ENCODE data around the gene PARP6. TPM values are rescaled to one million over a fixed set of nuclear protein-coding genes. Genes with fewer than 3 reads are reported as not detected.
A peak's percentile ranks its signal among the peaks of the same experiment; 100 is the strongest.

The PARP6 gene
- total RNA-seq, 2 donors from 2014 or later = 21.3 to 39.3 TPM

- no peak overlapping the region for H3K4me3 ChIP-seq
- H3K27me3 ChIP-seq = no peaks in the 10 kb centered on the region
- DNase-seq = no peak
- peaks cover 9% of the 10 kb centered on the region for H3K36me3 ChIP-seq
- intact Hi-C loops (cut with DNase I) = no loop called here
- no peak overlapping the region for H3K9ac ChIP-seq (ENCODE audit: low read depth in 2 of 2, low read length in 2 of 2)
- H3K9me3 ChIP-seq = no peaks in the 10 kb centered on the region
- no peak for TF ChIP-seq CTCF (IDR thresholded peaks at IDR 0.05)
- no peak overlapping the region for H3K27ac ChIP-seq
- no peaks in the 10 kb centered on the region for H3K4me1 ChIP-seq
Observed at GRCh38 chr15:72242775-72243370, 29.5 kb downstream of the PARP6 start.

GRCh38 chr15:72239652-72240051, 32.7 kb downstream of the PARP6 start:
- intact Hi-C loops (cut with DNase I) = no loop called here
- TF ChIP-seq CTCF (IDR thresholded peaks at IDR 0.05) = no peak
- H3K27ac ChIP-seq = no peak overlapping the region

GRCh38 chr15:72238586-72238985, 33.8 kb downstream of the PARP6 start:
- no peak for DNase-seq
- no peak overlapping the region for H3K4me3 ChIP-seq
- intact Hi-C loops (cut with DNase I) = no loop called here
- H3K27me3 ChIP-seq = no peaks in the 10 kb centered on the region
- no peaks in the 10 kb centered on the region for H3K4me1 ChIP-seq
- no peak overlapping the region for H3K27ac ChIP-seq
- H3K9ac ChIP-seq (ENCODE audit: low read depth in 2 of 2, low read length in 2 of 2) = no peak overlapping the region
- TF ChIP-seq CTCF (IDR thresholded peaks at IDR 0.05) = no peak
- H3K9me3 ChIP-seq = no peaks in the 10 kb centered on the region
- H3K36me3 ChIP-seq = peaks cover 9% of the 10 kb centered on the region

More at GRCh38 chr15:72239652-72240051, 32.7 kb downstream of the PARP6 start:
- DNase-seq = no peak
- H3K4me1 ChIP-seq = no peaks in the 10 kb centered on the region
- no peaks in the 10 kb centered on the region for H3K27me3 ChIP-seq
- no peaks in the 10 kb centered on the region for H3K9me3 ChIP-seq
- peaks cover 9% of the 10 kb centered on the region for H3K36me3 ChIP-seq
- H3K4me3 ChIP-seq = no peak overlapping the region
- H3K9ac ChIP-seq (ENCODE audit: low read depth in 2 of 2, low read length in 2 of 2) = no peak overlapping the region

- no peak for DNase-seq
- H3K4me3 ChIP-seq = no peak overlapping the region
- H3K9me3 ChIP-seq = no peaks in the 10 kb centered on the region
- H3K9ac ChIP-seq (ENCODE audit: low read depth in 2 of 2, low read length in 2 of 2) = no peak overlapping the region
- H3K4me1 ChIP-seq = no peaks in the 10 kb centered on the region
- no peaks in the 10 kb centered on the region for H3K27me3 ChIP-seq
- peaks cover 9% of the 10 kb centered on the region for H3K36me3 ChIP-seq
- intact Hi-C loops (cut with DNase I) = no loop called here
- no peak for TF ChIP-seq CTCF (IDR thresholded peaks at IDR 0.05)
- peak overlapping the region; percentile 7 for H3K27ac ChIP-seq
Observed at GRCh38 chr15:72237853-72238224, 34.5 kb downstream of the PARP6 start.

- Histone ChIP-seq H3K4me3 (no peak overlapping the region), H3K27me3 (no peaks in the 10 kb centered on the region), H3K9ac (ENCODE audit: low read depth in 2 of 2, low read length in 2 of 2) (no peak overlapping the region), H3K9me3 (no peaks in the 10 kb centered on the region), H3K27ac (peak overlapping the region; percentile 7), H3K4me1 (peaks cover 4% of the 10 kb centered on the region), H3K36me3 (peaks cover 4% of the 10 kb centered on the region)
- intact Hi-C loops (cut with DNase I) = no loop called here
- DNase-seq = peak; percentile 76
- no peak for TF ChIP-seq CTCF (IDR thresholded peaks at IDR 0.05)
Observed at GRCh38 chr15:72237029-72237852, 35.1 kb downstream of the PARP6 start.

All from colonic mucosa (tissue), 4 donors.